CD4-positive, alpha-beta T cell treated with Interferon alpha-2 for 1 hour (primary cell): Measurements from ENCODE around the gene SPOCD1.

ENCODE experiments used
- DNase-seq, 2 donors: peaks; one replicate each; pipeline ENCODE4 v3.0.0-alpha.2; 2020 to 2022

The SPOCD1 gene

DNA sequence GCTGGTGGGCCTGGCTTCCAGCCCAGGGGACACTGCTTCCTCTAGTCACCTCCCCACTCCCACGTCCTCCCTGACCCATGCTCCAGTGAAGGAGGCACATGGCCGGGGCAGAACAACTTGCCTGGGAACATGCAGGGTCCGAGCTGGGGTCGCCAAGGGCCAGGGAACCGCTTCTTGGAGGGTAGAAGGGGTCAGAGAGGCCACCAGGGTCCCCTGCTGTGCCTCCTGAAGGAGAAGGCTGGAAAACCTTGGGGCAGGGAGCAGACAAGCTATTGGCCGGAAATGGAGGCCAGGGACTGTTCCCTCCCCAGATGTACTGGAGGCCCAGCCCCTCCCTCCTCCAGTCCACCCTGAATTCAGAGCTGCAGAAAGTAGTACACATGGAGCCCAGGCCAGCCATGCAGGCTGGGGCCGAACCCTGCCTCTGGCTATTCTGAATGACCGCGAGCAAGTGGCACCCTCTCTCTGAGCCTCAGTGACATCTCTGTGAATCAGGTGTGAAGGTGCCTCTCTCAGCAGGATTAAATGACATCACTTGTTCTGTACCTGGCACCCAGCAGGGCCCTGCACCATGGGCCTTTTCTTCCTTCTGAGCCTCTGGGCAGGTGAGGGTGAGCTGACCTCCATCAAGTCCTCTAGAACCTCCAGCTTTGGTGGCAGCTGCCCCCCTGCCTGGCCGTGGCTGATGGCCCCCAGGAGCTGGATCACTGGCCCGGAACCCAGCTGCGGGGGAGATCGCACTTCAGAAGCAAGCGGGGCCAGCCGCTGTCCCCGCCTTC, 15.7 kb downstream of the SPOCD1 start:
- DNase-seq: no peak

DNA sequence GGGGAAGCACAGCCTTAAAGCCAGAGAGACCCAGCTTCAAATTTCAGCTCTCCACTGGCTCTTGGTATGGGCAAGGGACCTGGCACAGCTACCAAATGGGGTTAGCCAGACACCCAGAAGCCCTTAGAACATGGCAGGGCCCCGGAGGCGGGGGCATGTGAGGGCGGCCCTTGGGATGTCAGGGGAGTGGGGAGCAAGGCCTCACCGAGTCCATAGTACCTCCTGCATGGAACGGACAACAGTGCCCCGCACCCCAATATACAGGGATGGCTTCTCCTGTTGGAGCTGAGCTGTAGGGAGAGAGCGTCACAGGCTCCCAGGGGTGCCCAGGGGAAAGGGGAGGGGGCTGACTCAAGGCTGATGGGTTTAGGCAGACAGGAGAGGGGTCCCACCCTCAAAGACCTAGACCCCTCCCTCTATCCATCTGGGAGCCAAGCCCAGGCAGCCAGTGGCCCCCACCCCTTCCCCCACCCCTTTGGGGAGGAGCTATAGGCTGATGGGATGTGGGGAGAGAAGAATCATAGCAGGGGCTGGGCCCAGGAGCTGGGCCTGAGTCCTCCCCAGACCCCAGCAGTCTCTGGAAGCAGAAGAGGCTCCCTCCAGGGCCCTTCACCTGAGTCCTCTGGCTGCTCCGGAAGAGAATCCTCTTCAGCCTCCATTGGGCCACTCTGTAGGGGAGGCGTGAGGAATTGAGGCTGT, 16.5 kb downstream of the SPOCD1 start:
- DNase-seq: no peak

DNA sequence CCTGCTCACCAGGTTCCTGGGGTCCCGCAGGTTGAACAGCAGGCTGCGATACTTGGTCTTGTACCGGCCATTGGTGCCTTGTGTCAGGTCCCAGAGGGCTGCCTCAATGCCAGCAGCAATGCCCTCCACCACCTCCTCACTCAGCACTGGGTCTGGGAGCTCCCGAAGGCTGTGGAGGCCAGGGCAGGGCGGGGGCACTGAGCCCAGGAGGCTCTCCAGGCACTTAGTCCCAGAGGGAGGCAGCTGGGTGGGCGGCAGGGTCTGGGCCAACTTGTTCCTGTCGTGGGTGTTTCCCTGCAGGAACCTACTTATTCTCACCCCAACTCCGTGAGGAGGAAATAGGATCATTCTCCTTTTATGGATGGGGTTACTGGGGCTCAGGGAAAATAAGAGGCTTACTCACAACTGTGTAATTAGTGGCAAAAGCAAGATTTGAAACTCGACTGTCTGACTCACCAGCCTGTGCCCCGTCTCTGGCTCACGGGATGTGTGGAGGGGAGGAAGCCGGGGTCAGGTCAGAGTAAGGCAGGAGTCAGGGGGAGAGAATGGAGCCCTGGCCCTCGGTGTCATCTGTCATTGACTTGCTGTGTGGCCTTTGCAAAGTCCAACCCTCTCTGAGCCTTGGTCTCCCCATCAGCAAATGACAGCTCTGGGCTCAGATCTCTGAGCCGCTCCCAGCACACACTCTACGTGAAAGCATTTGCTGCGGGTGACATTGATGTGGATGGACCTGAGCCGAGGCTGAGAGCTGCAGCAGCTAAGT, 17.2 kb downstream of the SPOCD1 start:
- no peak for DNase-seq

DNA sequence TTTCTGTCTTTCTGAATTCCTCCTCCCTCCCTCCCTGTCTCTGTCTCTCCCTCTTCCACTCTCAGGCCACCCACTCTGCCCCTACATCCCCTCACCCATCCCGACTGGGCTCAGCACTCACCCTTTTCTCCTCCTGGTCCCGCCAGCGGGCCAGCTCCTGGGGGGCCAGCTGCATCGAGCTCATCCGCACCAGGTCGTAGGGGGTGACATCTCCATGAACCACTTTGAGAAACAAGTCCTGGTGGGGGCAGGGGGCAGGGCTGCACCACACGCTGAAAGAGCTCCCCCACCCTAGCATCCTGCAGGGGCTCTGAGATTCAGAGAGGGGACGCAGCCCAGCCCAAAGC, 17.8 kb downstream of the SPOCD1 start:
- DNase-seq: no peak

DNA sequence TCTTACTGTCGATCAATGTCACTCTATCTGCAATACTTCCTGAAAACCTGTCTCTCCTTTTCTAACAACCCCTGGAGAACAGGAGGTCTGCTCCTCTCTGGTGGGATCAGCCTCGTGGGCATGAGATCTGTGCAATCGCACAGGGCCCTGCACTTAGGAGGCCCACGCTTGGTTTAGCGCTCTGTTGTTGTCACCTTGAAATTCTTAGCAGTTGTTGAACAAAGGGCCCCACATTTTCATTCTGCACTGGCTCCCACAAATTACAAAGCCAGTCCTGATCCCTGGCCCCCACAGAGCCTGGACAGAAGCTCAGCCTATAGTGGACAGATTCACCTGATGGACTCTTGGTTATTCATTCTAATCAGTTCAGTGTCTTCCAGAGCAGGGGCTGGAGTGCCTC, 18.6 kb downstream of the SPOCD1 start:
- DNase-seq: no peak

DNA sequence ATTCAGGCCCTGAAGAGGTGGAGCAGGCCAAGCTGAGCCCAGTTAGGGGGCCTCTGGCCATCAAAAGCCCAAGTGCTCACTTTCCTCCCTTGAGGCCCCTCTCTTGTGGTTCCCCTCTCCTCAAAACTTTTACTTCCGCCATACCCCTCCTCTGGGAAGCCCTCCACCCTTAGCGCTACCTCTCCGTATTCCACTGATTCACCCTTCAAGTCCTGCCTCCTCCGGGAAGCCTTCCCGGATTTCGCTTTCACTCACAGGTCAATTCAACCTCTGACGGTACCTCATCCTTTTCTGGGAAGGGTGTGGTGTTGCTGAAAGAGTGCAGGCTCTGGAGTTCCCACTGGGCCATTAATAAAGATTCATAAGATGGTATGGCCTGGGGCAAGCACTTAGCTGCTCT, 19.1 kb downstream of the SPOCD1 start:
- DNase-seq: no peak

DNA sequence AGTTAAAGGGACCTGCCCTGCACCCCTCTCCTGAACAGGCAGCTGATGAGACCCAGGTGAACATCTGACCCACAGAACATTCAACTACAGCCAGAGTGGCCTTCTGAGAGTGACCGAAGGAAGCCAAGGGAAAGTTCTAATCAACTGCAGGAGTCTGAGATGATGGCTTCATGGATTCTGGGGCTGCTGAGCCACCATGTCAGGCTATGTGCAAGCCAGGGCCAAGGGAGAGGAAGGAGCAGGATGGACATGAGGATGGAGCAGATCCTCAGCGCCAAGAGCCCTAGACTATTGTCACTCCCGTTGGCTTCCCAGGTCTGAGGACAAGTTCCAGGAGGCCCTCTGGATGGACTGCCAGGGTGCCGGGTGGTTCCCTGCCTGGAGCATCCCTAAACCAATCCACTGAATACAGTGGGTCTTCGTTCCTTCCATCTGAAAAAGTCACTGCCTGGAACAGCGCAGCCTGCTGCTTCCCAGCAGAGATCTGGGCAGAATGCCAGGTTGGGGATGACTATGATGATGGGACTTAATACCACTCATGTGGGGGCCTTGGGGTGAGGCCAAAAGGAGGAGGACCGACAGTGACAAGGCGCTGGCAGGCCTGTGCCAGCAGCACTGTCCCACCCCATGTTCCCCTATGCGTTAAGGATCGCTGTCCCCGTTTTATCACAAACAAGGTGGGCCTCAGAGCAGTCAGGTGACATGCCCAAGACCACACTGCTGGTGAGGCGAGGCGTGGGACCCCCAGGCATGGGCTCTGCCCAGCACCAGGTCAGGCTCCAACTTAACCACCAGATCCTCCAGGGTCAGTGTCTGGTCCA, 19.8 kb downstream of the SPOCD1 start:
- no peak for DNase-seq

DNA sequence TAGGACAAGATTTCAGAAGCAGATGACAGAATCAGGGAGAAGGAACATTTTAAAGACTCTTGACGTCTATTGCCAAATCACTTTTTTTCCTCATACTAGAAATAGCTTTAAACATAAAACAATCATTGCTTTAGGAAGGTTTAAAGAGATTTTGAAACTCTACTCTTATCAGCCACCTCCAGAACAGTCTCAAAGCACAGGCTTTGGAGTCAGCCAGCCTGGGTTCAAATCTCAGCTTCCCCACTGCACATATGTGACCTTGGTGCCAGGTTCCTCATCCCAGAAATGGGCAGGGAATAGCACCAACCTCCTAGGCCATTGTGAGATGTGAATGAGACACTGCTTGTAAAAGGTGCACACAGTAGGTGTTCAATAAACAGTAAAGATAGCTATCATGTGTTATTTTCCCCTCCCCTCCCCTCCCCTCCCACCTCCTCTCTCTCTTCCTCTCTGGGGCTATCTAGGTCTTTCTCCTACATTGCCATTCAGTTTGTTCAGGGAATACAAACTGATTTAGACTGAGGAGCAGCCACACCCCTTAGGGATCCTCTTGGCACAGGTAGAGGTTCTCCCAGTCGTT, 20.6 kb downstream of the SPOCD1 start:
- no peak for DNase-seq

DNA sequence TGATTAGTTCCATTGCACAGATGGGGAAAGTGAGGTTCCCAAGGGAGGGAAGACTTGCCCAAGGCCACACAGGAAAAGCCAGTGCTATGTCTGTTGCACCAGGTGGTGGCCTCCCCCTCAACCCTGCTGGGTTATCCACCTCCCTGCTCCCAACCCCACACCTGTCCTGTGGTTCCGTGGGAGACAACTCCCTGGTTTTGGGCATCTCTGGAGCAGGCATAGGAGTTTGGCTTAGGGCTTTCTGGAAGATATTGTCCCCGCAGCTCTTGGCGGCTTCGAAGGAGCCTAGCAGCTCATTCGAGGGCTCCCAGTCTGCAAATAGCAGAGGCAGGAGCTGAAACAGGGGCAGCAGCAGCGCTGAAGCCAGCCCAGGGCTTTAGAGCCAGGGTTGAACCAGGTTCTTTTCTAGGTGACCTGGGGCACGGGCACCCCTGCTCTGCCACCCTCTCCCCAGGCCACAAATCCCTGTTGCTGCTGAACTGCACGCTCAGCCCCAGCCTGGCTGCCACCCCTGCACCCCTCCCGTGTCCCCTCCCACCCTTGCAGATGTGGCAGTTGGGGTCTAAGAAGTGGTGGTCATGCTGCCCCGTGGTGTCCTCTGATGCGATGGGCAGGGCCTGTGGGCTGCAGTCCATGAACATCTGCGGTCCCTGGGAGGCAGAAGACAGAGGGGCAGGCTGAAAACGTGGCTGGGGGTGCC, 22.1 kb downstream of the SPOCD1 start:
- DNase-seq: no peak

DNA sequence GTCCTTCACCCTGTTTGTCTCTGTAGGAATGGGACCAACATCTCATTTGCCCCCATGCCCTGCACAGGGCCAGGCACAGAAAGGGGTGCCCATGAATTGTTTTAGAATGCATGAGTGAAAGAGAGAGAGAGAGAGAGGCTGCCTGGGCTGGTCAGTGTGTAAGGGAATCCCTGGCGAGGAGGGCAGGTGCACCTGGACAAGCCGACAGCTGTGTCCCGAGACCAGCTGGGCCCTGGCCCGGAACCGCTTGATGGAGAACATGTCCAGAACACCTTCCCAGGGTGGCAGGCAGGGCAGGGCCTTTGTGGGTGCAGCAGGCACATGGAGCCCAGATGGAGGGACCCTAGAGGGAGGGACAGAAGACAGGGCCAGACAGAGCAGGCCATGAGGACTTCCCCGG, 22.7 kb downstream of the SPOCD1 start:
- no peak for DNase-seq

DNA sequence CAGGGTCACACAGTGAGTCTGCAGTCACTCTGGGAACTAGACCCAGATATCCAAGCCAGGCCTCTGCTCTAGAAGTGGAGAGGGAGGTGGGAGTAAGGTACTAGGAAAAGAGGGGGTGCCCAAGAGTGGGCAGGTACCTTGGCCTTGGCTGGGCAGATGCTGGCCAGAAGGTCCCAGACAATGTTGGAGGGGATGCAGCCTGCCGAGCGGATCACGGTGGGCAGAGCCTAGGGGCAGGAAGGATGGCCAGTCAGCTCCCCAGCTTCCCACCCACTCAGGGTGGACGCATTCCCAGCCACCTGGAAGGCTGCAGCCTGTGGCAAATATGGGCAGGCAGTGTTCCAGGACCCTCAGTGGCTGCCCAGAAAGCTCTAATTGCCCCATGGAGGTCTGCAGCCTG, 23.3 kb downstream of the SPOCD1 start:
- DNase-seq: no peak

DNA sequence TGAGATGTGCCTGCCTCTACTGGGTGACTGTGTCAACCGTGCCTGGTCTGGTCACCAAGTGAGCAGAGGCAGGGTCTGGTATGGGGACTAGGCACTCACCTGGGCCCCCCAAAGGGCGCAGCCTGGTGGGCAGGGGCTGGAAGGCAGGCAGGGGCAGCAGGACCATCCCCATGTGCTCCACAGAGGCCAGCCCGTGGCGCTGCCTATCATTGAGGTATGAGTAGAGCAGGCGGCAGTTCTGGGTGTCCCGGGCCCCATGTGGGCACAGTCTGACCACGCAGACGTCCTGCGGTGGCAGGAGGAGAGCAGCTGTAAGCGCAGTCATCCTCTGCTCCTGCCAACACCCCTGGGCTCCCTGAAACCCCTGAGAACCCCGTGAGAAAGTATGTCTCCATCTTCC, 23.7 kb downstream of the SPOCD1 start:
- no peak for DNase-seq

DNA sequence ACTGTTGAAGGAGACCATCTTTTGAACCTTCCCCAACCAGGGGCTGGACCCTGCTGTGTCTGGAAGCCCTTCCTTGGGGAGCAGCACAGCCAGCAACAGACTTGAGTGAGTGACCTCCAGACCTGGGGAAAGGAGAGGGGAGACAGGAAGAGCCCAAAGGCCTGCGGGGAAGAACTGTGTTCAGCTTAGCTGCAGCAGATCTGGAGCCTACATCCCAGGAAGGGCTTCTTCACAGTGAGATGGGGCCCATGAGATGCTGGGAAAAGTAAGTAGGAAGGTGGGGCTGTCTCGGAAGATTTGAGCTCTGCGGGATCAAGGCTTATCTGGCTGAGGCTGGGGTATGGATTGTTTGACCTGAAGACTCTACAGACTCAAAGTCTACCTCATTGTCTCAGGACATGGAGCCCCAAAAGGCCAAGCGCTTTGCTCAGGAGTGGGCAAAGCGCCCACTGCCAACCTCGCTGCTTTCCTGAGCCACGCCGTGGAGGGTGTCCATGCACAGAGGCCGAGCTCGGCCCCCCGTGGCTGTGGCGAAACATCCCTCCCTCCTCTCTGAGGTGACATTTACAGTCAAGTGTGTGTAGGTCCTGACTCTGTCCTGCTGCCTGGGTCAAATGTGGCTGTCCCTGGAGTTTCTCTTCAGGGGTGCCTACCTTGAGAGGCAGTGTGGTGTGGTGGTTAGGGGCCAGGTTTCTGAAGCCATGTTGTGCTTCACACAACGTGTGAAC, 24.5 kb downstream of the SPOCD1 start:
- DNase-seq: no peak

DNA sequence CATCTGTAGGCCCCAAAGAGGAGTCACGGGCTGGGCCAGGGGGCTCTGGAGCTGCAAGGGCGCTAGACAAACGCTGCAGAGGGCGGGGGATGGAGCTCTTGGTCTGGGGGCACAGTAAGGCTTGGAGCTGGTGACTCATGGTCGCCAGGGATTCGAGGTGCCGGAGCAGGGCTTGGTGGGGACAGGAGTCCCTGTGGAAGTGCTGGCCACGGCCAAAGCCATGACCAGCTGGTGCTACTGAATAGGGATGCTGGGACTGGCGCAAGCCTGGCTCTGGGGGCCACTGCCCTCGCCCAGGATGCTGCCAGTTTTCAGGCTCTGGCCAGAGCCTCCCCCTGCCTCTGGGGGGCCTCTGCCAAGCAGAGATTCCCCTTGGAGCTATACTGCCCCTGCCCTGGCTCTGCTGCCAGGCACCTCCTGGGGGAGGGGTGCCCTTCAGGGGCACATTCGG, 25.2 kb downstream of the SPOCD1 start:
- DNase-seq: no peak

DNA sequence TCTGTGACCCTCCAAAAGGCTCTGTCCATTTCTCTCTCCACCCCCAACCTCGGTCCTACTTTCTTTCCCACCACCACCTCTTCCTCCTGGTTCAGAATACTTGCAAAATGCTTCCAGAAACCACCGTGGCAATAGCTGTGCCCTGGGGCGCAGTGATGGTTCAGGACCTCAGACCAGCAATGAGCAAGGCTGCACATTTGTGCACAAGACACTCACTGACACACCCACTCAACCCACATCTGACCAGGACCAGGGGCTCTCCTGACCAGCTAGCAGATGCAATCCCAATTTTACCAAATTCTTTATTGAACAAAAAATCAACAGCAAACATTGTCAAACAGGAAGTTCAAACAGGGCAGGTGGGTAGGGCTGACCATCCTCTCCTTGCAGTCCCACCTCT, 25.7 kb downstream of the SPOCD1 start:
- no peak for DNase-seq

DNA sequence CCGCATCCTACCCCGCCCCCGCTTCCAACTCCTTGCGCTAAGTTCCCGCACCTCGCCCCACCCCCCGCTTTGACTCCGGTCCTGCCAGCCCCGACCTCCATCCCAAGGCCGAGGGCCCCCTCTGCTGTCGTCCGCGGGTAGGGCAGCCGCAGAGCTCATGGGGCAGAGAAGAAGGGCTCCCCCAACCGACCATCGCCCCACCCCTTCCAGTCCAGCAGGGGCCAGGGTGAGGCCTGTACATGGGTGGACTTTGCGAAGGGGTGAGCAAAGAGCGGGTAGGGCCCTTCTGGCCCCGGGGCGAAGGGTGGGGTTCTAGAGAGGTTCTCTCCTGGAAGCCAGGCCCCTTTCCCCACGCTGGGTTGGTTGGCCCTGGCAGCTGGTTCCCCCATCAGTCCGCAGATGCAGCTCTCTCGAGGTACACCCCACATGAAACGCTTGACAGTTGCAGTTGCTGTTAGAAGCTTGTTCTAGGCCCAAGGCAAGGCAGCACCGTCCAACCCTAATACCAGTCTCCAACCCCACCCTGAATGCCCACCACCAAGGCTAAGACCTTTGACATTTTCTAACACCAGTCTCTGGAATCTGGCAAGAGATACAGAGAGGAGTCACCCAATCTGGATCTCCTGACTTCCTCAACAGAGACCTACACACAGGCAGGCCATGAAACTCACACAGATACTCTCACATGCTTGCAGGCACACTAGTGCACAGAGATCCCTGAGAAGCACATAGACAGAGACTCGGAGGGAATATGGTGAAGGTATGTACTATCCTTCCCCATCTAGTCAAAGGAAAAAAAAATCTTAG, 26.4 kb downstream of the SPOCD1 start:
- peak; percentile 93 to 94 for DNase-seq

DNA sequence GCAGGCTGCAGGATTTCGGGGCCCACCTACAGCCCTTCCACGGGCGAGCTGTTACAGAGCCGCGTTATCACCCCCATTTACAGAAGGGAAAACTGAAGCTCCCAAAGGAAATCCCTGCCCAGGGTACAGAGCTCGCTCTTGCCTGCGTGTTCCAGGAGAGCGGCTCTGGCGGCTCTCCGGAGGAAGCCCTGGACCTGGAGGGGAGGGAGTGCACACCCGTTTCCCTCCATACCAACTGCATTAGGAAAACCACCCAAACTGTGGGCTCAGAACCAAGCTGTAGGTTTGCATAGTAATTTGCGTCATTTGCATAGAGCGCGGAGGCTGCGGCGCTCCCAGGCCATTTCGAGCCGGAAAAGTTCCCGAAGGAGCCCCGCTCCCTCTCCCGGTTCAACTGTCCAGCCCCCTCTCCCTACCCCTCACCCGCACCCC, 27.0 kb downstream of the SPOCD1 start:
- DNase-seq: no peak

DNA sequence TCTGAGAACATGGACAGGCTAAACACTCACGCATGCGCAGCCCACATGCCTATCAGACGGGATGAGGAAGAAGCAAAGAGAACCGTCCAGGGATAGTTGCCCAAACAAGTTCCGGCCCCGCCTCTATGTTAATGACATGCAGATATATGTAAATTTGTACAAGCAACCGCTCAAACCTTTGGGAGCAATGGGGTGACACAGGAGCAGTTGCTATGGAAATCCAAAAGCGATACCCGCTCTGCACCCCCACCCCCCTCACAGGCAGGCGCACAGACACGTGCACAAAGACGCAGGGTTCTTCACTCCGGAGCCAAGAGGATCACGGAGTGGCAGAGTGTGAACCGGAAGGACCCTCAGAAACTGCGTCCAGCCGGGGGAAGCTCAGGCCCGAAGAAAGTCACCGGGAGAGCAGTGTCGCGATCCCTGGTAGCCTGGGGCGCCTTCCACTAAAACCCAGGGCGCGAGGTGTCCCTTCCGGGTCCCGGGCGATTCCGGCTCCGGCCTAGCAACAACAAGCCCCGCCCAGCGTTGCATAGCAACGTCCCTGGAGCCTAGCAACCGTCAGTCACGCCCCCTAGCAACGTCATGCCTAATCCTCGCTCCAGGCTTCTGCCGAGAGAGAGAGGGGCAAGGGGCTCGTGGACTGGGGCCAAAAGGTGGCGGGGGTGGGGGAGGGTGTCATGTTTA, 27.5 kb downstream of the SPOCD1 start:
- peak; percentile 90 to 92 for DNase-seq

DNA sequence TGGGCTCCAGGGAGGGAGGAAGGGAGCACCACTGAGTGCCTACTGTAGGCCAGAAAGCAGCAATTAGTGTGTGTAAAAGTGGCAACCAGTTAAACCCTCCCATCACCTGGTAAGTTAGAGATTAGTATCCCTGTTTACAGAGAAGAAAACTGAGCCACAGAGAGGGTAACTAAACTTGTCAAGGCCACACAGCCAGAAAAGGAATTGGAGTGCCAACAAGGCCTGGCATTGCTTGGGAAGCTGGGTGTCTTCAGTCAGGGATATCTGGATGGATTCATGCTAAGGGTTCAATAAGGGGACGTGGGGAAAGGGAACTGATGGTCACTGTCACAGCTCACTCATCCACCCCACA, 28.1 kb downstream of the SPOCD1 start:
- no peak for DNase-seq

DNA sequence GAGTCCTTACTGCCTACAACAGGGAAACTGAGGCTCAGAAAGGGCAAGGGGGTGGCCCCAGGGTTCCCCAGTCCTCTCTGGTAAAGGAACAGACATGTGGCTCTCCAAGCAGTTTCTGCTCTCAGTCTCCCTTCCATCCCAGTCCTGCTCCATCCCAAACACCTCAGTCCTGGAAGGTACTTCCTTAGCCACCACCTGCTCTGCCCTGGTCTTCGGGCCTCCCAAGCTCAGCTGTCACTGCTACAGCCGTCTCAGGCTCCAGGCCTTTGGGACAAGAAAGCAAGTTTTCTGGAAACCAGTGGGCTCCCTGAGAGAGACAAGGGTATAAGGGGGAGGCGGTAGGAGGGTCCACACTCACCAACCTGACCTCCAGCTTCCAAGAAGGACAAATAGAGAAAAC, 28.6 kb downstream of the SPOCD1 start:
- no peak for DNase-seq
